Adrenal gland (tissue), 12 donors: ENCODE results near the gene NPC1. TPM values are rescaled to one million over a fixed set of nuclear protein-coding genes. Genes with fewer than 3 reads are reported as not detected.

Experiments
- DNase-seq, 7 donors: peaks; one replicate each; pipeline ENCODE4 v3.0.0-alpha.2; 2019 to 2020
- H3K27ac ChIP-seq, 5 donors: fragments of 200-600 bp; sonication (generic) in 4 of 5; 1 replicate in 3 of 5; 2 replicates in 2 of 5; pipeline versions ENCODE4 v1.5.1 to v1.8.0; 2016 to 2020; ENCODE audit warnings: mild to moderate bottlenecking in 1 of 5
- H3K27me3 ChIP-seq: fragments of 200-600 bp; 2 replicates; pipeline ENCODE4 v1.8.0; 2021
- H3K36me3 ChIP-seq, 2 donors: fragments of 200-600 bp; replicated peaks in 1 of 2; 1 replicate in 1 of 2; 2 replicates in 1 of 2; pipeline versions ENCODE4 v1.5.1 to v1.8.0; 2018 to 2022
- H3K4me1 ChIP-seq, 2 donors: fragments of 200-600 bp; replicated peaks in 1 of 2; 1 replicate in 1 of 2; 2 replicates in 1 of 2; pipeline versions ENCODE4 v1.5.1 to v1.8.0; 2018 to 2021
- H3K4me3 ChIP-seq, 4 donors: fragments of 200-600 bp; sonication (generic) in 3 of 4; one replicate each; pipeline ENCODE4 v1.5.1; 2016 to 2018
- H3K9me3 ChIP-seq, 3 donors: fragments of 200-600 bp; sonication (generic) in 1 of 3; replicated peaks in 1 of 3; 1 replicate in 2 of 3; 2 replicates in 1 of 3; pipeline versions ENCODE4 v1.5.1 to v1.8.0; 2016 to 2021
- CTCF ChIP-seq, 6 experiments: fragments of 450-650 bp in 4 of 6; fragments of 200-600 bp in 2 of 6; sonication (generic) in 1 of 6; IDR thresholded peaks; 1 replicate in 5 of 6; 2 replicates in 1 of 6; pipeline versions ENCODE4 v1.5.1 to v1.8.0; 2016 to 2021; ENCODE audit warnings: antibody characterized with exemption in 6 of 6, mild to moderate bottlenecking in 2 of 6, moderate library complexity in 1 of 6
- POLR2A ChIP-seq, 2 donors: fragments of 450-650 bp; IDR thresholded peaks; one replicate each; pipeline ENCODE4 v1.6.1; 2017; ENCODE audit warnings: antibody characterized with exemption in 2 of 2, mild to moderate bottlenecking in 2 of 2, moderate library complexity in 1 of 2
- WGBS, 4 donors: extraction: QIAGEN DNeasy Blood & Tissue Kit in 2 of 4; methylation state at CpG; one replicate each; pipeline versions ENCODE4 v1.1.5 to v1.1.7; 2013 to 2017; 5-methylcytosine and 5-hydroxymethylcytosine counted together
- intact Hi-C, 2 donors: fragments of 100-400 bp; cut with DNase I; formaldehyde crosslinking; loops; one replicate each; pipeline versions ENCODE4 v1.14.1 to v1.15.0; 2022 to 2023
- polyA plus RNA-seq, 3 donors: library from polyadenylated mRNA; stranded (reverse); fragments of 200-250 nt in 2 of 3; fragments of 350-450 nt in 1 of 3; fragmentation: Illumina TruSeq in 1 of 3; extraction: RNeasy Lipid Tissue Mini Kit (QIAGEN cat#74804) in 1 of 3; gene quantifications; one replicate each; pipeline ENCODE4 v1.2.3, GENCODE V29; 2013 to 2014
- total RNA-seq, 9 donors: library from RNA; depleted of rRNA in 4 of 9; stranded (reverse); fragments of >200 nt in 4 of 9; fragments of 120-200 nt in 1 of 9; fragmentation: NEBNext Ultra II Directional in 1 of 9; extraction: Animal tissue kit (Norgen Biotek cat#: 25700) in 1 of 9; gene quantifications; one replicate each; pipeline versions ENCODE4 v1.1.0 to v1.2.4, GENCODE V29; 2013 to 2023
- donor health status: healthy with polysubstance abuse.
- donor health status: Bipolar disorder and iron deficiency.
- donor health status: DM: yes; HTN: yes; CAD: no.
- donor health status: DM: no; HTN: no; CAD: no.
- donor health status: DM: no; HTN: no; CAD: no.
- donor health status: DM: yes; HTN: yes; CAD: no.

The NPC1 gene
- total and polyA plus RNA-seq, 12 donors: 38.3 to 1,631 (median 117) TPM

- peak in 4 of 7 donors; percentile 31 to 63 (median 50) for DNase-seq
- no peaks in the 10 kb centered on the region for H3K27me3 ChIP-seq
- intact Hi-C loops: no loop called here
- 81 to 87% (median 83%) methylated on average over 18 to 20 of the region's 20 CpGs for WGBS, 4 donors
- H3K27ac ChIP-seq: peak overlapping the region in 2 of 5 donors; percentile 39 to 51
- H3K4me1 ChIP-seq: no peaks in the 10 kb centered on the region
- peaks cover 0 to 95% of the 10 kb centered on the region in 2 donors for H3K36me3 ChIP-seq
- TF ChIP-seq POLR2A (IDR thresholded peaks at IDR 0.05) (no peak), CTCF (IDR thresholded peaks at IDR 0.05) (no peak)
- no peak overlapping the region for H3K4me3 ChIP-seq
- H3K9me3 ChIP-seq: no peaks in the 10 kb centered on the region
Measured at GRCh38 chr18:23528580-23529472, 57.5 kb downstream of the NPC1 start.

GRCh38 chr18:23526501-23527063, 59.7 kb downstream of the NPC1 start:
- DNase-seq: no peak
- TF ChIP-seq CTCF (IDR thresholded peaks at IDR 0.05): no peak
- no peak for TF ChIP-seq POLR2A (IDR thresholded peaks at IDR 0.05)
- no peak overlapping the region for H3K27ac ChIP-seq
- intact Hi-C loops: no loop called here
- 83 to 91% (median 88%) methylated on average over 5 of the region's 5 CpGs for WGBS, 4 donors
- H3K9me3 ChIP-seq: no peaks in the 10 kb centered on the region
- no peaks in the 10 kb centered on the region for H3K27me3 ChIP-seq
- H3K4me3 ChIP-seq: no peak overlapping the region
- no peaks in the 10 kb centered on the region for H3K4me1 ChIP-seq
- H3K36me3 ChIP-seq: peaks cover 0 to 93% of the 10 kb centered on the region in 2 donors

DNA sequence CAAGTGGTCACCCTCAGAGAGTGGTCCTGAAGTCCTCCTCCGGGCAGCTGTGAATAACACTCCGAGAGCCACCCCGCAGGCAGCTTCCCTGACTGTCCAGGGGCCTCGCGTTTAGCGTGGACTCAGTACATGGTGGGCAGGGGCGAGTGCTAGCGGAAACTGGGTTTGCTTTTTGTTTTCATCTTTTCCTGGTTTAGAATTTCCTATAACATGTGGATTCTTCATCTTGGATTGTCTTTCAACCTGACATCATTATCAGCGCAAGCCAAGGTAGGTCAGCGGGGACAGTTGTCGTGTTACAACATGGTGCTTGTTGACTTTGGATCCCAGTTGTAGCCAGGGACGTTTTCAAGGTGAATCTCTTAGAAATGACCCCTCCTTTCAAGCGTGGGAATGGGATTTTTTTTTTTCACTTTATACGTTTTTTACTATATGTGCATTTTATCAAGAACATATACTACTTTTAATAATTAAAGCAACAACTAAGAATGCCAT, 62.0 kb downstream of the NPC1 start:
- Histone ChIP-seq H3K4me3 (no peak overlapping the region), H3K36me3 (peaks cover 0 to 93% of the 10 kb centered on the region in 2 donors), H3K27ac (peak overlapping the region in 1 of 5 donors; percentile 18), H3K27me3 (no peaks in the 10 kb centered on the region), H3K4me1 (no peaks in the 10 kb centered on the region), H3K9me3 (no peaks in the 10 kb centered on the region)
- 88 to 91% (median 91%) methylated on average over 14 of the region's 14 CpGs for WGBS, 4 donors
- no peak for DNase-seq
- intact Hi-C loops: no loop called here
- no peak for TF ChIP-seq POLR2A (IDR thresholded peaks at IDR 0.05)
- TF ChIP-seq CTCF (IDR thresholded peaks at IDR 0.05): no peak

GRCh38 chr18:23523429-23524212, 62.7 kb downstream of the NPC1 start:
- no peaks in the 10 kb centered on the region for H3K9me3 ChIP-seq
- no peaks in the 10 kb centered on the region for H3K27me3 ChIP-seq
- H3K4me1 ChIP-seq: no peaks in the 10 kb centered on the region
- TF ChIP-seq POLR2A (IDR thresholded peaks at IDR 0.05): no peak
- no peak for TF ChIP-seq CTCF (IDR thresholded peaks at IDR 0.05)
- peaks cover 0 to 93% of the 10 kb centered on the region in 2 donors for H3K36me3 ChIP-seq
- no peak overlapping the region for H3K4me3 ChIP-seq
- intact Hi-C loops: no loop called here
- H3K27ac ChIP-seq: peak overlapping the region in 1 of 5 donors; percentile 18
- WGBS, 4 donors: 66 to 75% (median 73%) methylated on average over 12 of the region's 12 CpGs
- no peak for DNase-seq
